ENCODE results near the gene ZNF324B.
"Not testable (repeated sequence)": the region's sequence is repeated elsewhere in the genome, so short reads cannot be mapped to it uniquely, and the experiment has no call there.

DNA sequence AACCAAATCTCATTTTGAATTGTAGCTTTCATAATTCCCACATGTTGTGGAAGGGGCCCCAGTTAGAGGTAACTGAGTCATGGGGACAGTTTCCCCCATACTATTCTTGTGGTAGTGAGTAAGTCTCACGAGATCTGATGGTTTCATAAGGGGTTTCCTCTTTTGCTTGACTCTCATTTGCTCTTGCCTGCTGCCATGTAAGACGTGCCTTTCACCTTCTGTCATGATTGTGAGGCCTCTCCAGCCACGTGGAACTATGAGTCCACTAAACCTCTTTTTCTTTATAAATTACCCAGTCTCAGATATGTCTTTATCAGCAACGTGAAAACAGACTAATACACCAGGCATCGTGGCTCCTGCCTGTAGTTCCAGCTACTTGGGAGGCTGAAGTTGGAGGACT, 1.4 kb upstream of the ZNF324B start:
- TF ChIP-seq, protein P1, sequence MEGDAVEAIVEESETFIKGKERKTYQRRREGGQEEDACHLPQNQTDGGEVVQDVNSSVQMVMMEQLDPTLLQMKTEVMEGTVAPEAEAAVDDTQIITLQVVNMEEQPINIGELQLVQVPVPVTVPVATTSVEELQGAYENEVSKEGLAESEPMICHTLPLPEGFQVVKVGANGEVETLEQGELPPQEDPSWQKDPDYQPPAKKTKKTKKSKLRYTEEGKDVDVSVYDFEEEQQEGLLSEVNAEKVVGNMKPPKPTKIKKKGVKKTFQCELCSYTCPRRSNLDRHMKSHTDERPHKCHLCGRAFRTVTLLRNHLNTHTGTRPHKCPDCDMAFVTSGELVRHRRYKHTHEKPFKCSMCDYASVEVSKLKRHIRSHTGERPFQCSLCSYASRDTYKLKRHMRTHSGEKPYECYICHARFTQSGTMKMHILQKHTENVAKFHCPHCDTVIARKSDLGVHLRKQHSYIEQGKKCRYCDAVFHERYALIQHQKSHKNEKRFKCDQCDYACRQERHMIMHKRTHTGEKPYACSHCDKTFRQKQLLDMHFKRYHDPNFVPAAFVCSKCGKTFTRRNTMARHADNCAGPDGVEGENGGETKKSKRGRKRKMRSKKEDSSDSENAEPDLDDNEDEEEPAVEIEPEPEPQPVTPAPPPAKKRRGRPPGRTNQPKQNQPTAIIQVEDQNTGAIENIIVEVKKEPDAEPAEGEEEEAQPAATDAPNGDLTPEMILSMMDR (IDR thresholded peaks at IDR 0.05), result not testable (repeated sequence)
- TF ChIP-seq EZH2 (IDR thresholded peaks at IDR 0.05; ENCODE audit: borderline replicate concordance, insufficient read depth, low read depth, low read length, poor library complexity, severe bottlenecking), result not testable (repeated sequence)

All from B cell (primary cell).